ENCODE measurements around the gene KBTBD2.
"Not testable (repeated sequence)": the region's sequence is repeated elsewhere in the genome, so short reads cannot be mapped to it uniquely, and the experiment has no call there.

DNA sequence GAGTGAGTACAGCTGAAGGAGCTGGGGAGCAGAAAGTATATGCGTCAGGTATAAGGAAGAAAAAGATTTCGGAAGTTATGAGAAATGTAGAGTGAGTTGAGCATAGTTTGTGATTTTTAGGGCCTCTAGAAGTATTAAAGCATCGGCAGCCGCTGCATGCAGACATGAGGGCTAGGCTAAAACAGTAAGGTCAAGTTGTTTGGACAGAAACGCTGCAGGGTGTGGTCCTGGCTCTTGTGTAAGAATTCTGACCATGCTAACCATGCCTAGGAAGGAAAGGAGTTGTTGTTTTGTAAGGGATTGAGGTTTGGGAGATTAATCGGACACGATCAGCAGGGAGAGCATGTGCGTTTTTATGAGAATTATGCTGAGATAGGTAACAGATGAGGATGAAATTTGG is 51.7 kb downstream of the KBTBD2 start:
- TF ChIP-seq, protein P1, sequence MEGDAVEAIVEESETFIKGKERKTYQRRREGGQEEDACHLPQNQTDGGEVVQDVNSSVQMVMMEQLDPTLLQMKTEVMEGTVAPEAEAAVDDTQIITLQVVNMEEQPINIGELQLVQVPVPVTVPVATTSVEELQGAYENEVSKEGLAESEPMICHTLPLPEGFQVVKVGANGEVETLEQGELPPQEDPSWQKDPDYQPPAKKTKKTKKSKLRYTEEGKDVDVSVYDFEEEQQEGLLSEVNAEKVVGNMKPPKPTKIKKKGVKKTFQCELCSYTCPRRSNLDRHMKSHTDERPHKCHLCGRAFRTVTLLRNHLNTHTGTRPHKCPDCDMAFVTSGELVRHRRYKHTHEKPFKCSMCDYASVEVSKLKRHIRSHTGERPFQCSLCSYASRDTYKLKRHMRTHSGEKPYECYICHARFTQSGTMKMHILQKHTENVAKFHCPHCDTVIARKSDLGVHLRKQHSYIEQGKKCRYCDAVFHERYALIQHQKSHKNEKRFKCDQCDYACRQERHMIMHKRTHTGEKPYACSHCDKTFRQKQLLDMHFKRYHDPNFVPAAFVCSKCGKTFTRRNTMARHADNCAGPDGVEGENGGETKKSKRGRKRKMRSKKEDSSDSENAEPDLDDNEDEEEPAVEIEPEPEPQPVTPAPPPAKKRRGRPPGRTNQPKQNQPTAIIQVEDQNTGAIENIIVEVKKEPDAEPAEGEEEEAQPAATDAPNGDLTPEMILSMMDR (IDR thresholded peaks at IDR 0.05; ENCODE audit: low read depth, low read length) = not testable (repeated sequence)
- TF ChIP-seq EZH2phosphoT487 (IDR thresholded peaks at IDR 0.05; ENCODE audit: low read depth) = not testable (repeated sequence)

Measured in OCI-LY3 (cell line).